ENCODE data around the gene PIK3R1.

GRCh38 chr5:68257210-68257609, 41.7 kb downstream of the PIK3R1 start:
- no peak for TF ChIP-seq POLR2AphosphoS5 (IDR thresholded peaks at IDR 0.05; ENCODE audit: low read depth, low read length)
- no peak for TF ChIP-seq POLR2A (IDR thresholded peaks at IDR 0.05; ENCODE audit: low read depth, low read length)
- no peak for TF ChIP-seq TAF1 (IDR thresholded peaks at IDR 0.05; ENCODE audit: borderline replicate concordance, low read depth, low read length)

Data from GM12892 (cell line).